Adrenal gland (tissue), 5 donors: ENCODE data around the gene CCS.

Source experiments
- CTCF ChIP-seq, 6 experiments: fragments of 450-650 bp in 4 of 6; fragments of 200-600 bp in 2 of 6; sonication (generic) in 1 of 6; IDR thresholded peaks; 1 replicate in 5 of 6; 2 replicates in 1 of 6; pipeline versions ENCODE4 v1.5.1 to v1.8.0; 2016 to 2021; ENCODE audit warnings: antibody characterized with exemption in 6 of 6, mild to moderate bottlenecking in 2 of 6, moderate library complexity in 1 of 6
- POLR2A ChIP-seq, 2 donors: fragments of 450-650 bp; IDR thresholded peaks; one replicate each; pipeline ENCODE4 v1.6.1; 2017; ENCODE audit warnings: antibody characterized with exemption in 2 of 2, mild to moderate bottlenecking in 2 of 2, moderate library complexity in 1 of 2
- donor health status: DM: no; HTN: no; CAD: no.

- TF ChIP-seq CTCF (IDR thresholded peaks at IDR 0.05) (no peak), POLR2A (IDR thresholded peaks at IDR 0.05) (no peak)
These were observed 28.4 kb upstream of the CCS start for GRCh38 chr11:66564538-66564937.
